ENCODE results near the gene GRHPR.

GRHPR gene

DNA sequence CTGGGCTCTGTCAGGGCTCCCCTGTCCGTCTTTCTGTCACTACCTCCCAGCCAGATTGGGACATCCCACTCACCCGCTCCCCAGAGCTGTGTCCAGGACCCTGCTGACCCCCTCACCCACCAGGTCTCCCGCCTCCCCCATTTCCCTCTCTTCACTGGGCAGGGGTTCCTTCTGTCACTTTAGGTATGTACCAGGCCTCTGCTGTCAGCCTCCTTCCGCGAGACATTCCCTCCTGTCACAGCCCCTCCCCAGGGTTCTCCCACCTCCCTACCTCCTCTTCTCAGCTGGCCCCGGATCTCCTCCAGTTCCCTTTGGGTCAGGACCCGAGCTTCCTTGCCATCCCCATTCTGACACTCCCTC is 63.7 kb downstream of the GRHPR start:
- no peak for DNase-seq

Measured in CD4-positive, alpha-beta T cell treated with Interleukin-10 for 1 hour (primary cell).